GM18508 (cell line): ENCODE data around the gene AK2.
"Not testable (repeated sequence)": the region's sequence is repeated elsewhere in the genome, so short reads cannot be mapped to it uniquely, and the experiment has no call there.

Experiments used
- ATAC-seq: cut with Tn5 transposase; IDR thresholded peaks from one replicate; pipeline ENCODE4 v1.9.1; 2021; ENCODE audit warnings: moderate number of reproducible peaks; ENCODE audit not compliant: insufficient read depth, unreplicated experiment

Gene AK2

DNA sequence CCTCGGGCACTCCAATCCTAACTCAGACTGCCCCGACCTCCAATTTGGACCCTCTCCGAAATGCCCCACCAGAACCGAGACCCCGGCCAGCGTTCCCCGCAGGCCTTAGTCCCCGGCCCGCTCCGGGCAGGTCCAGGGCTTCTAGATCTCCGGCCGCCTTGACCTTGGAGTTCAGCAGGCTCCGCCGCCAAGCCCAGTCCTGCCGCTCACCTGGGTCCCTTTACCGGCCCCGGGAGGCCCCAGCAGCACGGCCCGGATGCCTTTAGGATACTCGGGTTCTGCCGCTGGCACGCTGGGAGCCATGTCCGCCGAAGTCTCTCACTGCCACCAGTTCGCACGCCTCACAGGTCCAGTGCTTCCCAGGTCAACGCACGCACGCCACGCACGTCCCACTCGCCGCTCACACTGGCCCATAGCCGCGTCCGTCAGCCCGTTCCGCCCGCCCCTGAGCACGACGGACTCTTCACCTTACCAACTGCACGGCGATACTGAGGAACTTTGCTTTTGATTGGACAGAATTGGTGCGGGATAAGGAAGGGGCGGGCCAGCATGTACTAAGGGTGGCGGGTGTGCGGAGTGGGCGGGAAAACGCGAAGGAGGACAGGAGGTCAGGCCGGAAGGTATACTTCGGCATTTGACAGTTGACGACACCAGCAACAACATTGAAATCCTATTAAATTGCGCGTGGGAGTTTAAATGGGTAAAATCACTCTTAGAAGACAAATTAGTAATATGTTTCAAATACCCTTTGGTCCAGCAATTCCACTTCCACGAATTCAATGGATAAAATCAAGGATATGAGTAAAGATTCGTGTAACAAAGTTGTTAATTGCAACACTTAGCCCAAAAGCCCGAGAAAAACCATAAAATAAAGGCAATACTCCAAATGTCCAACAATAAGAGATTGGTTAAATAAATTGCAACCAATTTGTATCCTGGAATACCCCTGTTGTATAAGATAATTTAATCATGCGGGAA is at the start of gene AK2:
TSS of gene AK2 (minus strand) at position 358 of the 978 bp plus-strand sequence. CDS start at position 303, 55 bp downstream.
- ATAC-seq: peak; percentile 94

DNA sequence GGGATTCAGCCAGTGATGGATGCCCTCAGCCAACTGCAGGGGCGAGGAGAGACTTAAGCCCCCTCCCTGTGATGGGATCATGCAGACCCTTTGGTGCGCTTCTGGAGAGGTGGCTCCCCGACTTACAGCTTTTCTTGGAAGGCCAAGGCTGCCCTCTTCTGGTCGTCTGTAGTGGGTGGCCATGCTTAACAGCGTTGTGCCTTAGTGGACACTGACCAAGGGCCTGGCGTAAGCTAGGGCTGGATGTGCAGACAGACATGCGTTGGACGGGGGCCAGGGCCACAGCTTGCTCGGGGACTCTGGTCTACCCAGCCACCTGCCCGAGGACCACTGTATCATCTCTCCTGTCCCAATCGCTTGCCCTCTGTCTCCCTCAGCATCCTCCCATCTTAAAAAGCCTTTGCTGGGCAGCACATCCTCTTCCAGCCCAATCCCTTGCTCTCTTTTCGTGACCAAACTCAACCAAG is 49.7 kb upstream of the AK2 start:
- ATAC-seq: no peak

DNA sequence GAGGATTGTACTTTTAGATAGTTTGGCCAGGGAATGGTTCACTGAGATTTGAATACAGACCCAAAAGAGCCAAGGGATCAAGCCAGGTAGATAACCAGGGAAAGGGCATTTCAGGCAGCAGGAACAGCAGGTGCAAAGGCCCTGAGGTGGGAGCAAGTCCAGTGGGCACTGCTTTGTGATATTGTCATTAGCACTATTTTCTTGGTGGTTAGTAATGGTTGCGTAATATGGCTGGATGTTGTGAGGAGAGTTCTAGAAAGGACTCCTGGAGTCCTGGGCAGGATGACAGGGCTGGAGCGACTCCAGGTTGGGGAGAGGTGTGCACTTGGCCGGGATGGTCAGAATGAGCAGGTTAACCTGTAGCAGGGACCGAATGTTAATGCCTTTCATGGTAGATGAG is 48.6 kb upstream of the AK2 start:
- ATAC-seq: no peak

DNA sequence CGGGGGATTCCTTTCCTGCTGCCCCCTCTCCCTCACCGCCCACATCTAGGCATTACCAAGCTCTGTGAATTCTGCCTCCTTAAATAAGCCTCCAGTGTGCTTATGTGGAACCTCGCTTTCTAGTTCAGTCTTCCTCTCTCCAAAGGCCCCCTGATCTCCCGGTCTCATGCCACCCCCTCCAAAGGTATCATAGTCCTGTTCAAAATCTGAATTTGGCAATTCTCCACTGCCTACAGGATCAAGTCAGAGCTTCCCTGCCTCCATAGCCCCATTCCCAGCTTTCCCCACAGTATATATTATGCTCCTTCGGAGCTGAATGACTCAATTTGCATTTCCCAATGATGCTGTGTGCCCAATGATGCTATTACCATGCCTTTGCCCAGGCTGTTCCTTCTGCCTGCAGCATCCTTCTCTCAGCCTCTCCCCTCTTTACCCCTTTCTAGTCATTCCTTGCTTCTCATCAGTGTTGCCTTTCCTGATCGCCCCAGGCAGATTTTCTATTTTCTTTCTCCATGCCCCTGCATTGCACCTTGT is 46.0 kb upstream of the AK2 start:
- ATAC-seq: no peak

DNA sequence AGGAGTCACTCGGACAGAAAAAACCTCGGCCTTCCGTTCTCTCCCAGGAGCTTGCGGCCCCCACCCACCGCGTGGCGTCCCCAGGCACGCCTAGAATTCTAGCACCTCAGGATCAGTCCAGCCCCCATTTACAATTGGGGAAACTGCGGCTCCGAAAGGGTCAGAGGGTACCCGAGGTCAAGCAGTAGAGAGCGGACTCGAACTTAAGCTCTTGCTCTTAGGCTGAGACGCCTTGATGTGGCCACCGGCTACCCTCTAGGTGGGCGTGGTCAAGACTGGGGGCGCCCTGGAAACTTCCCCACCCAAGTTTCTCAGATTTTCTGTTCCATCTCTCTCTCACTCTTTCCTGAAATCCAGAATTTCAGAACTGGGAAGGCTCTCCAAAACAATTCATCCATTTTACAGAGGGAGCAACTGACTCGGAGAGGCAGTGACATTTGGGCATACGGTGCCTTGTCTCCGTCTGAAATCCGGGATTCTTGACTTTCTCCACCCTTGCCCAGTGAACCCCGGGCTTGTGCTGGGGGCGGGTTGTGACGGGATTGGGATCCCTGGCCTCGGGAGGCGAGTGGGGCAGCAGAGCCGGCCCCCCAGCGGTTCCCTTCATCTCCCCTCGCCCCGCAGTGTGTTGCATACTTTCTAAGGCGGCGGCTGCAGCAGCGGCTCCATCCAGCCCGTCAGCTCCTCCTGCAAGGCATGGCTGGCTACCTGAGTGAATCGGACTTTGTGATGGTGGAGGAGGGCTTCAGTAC is 45.0 kb upstream of the AK2 start:
- ATAC-seq: no peak

DNA sequence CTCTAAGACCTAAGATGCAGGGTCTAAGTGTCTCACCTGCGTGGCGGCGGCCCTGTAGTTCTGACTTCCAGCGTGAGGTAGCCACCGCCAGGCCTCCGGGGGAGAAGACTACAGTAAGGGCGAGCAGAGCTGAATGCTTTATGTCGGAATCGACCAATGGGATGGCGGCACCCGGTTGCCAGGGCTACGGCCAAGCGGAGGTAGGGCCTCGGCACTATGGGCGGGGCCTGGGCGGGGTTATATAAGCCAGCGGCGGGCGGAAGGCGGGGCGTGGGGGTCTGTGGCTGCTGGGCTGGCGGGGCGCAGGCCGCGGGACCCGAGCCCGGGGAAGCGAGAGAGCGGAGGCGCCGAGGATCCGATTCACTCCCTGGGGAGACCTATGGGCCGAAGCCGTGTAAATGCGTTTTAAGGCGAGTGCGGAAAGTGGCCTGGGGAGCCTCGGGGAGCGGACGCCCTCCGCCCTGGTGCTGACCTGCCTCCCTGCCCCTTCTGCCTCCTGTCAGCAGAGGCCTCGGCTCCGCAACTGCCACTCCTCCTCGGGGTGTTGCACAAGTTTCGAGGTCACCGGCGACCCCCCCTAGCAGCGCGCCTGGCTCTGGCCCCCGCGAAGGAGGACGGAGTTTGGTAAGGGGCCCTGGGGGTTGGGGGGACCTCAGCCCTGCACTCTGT is 44.3 kb upstream of the AK2 start, which contains the start of gene AZIN2:
TSS of gene AZIN2 (plus strand) at position 269 of the 669 bp plus-strand sequence. CDS start 1,097 bp downstream, outside the sequence.
- ATAC-seq: peak; percentile 65

DNA sequence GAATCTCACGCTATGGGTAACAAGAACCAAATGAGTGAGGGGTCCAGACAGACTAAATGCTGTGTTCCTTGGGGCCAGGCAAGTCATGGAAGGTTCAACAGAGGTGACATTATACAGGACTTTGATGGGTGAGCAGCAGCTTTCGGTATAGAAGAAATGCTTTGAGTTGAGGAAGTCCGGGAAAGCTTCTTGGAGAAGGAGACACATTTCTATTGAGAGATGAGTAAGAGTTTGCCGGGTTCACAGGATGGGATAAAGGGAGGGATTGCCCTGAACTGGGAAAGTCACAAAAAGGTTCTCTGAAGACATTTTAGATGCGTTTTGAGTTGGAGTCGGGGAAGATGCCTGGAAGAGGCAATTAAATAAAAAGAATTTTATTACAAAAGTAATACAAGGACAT is 43.7 kb upstream of the AK2 start:
- ATAC-seq: no peak

DNA sequence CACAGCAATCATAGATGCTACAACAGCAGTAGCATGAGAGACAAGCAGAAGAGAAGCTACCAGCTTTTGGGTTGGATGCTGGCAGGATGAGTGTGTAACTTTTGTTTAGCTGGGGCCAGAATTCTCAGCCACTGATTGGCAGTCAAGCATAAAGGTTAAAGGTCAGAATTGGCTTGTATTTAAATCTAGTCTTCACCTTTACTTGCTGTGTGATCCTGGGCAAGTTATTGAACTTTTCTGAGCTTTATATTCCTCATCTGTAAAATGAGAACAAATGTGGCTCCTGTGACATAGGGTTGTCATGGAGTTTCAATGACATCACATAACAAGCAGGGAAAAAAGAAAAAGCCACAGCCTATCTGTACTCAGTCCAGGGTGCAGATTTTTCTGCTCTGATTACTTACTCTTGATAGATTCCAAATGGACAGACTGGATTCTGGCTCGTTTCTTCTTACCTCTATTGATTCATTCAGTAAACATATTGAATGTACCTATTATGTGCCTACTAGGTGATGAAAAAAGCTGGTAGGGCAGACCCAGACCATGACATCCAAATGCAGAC is 41.4 kb upstream of the AK2 start:
- ATAC-seq: no peak

DNA sequence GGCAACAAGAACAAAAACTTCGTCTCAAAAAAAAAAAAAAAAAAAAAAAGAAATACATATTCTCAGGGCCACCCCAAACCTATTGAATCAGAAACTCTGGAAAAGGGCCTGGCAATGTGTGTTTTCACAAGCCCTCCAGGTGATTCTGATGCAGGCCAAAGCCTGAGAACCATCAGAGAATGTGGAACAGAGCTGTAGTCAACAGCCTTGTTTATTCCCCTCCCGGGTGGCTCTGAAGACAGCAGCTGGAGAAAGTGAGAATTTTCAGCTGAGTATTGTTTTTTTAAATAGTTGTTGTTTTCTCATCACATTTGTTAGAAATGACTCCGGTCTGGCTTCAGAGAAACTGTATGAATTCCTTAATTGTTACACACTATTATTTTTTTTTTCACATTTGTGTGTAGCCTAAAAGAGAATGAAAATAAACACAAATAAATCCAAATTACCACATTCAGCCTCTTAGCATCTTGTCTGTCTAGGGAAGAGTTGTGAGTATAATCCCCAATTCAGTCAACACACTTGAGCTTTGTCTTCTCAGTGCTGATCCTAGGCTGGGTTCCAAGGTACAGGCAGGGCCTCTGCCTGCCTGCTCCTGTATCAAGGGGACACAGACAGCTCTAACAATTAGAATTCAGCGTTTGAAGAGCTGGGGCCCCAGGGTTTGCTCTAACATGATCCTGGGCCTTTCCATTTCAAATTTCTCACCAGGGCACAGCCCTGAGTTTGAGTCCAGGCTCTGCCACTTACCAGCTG is 37.7 kb upstream of the AK2 start:
- no peak for ATAC-seq

DNA sequence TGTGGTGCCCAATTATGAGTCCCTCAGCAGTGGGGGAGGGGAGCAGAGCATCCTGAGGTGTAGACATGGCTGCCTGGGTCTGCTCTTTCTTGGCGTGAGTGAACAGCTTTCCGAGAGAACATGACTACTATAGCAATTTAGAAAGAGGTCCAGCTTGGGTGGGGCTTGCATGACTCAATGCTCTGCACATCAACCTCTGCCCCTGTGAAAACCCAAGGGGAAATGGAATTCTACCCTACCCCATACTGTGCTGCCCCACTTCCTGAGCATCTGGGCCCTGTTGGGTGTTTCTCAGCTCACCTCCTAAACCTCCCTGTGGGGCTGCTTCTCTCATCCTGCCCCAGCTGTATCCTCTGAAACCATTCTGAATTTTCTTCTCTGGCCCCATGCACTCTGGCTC is 36.0 kb upstream of the AK2 start:
- no peak for ATAC-seq

DNA sequence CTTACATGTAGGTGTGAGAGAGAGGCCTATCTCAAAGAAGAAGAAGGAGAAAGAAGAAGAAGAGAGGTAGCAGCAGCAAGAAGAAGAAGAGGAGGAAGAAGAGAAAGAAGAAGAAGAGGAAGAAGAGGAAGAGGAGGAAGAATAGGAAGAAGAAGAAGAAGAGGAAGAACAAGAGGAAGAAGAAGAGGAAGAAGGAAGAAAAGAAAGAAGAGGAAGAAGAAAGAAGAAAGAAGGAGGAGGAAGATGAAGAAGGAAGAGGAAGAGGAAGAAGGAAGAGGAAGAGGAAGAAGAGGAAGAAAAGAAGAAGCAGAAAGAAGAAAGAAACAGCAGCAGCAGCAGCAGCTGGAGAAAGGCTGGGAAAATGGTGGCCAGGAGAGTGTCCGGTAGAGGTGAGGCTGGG is 33.9 kb upstream of the AK2 start:
- no peak for ATAC-seq

DNA sequence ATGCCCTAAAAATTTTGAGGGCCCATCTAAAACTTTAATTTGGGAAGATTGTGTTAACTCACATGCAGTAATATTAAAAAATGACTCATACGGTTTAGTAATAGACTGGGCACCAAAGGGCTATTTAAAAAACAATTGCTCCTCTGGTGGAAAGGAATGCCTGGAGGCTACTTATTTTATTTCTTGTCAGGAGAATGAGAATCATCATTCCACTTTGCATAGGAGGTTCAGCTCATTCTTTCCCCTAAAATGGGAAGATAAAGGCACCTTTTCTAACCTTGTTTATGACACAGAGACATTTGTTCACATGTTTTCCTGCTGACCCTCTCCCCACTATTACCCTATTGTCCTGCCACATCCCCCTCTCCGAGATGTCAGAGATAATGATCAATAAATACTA is 31.4 kb upstream of the AK2 start:
- not testable (repeated sequence) for ATAC-seq

DNA sequence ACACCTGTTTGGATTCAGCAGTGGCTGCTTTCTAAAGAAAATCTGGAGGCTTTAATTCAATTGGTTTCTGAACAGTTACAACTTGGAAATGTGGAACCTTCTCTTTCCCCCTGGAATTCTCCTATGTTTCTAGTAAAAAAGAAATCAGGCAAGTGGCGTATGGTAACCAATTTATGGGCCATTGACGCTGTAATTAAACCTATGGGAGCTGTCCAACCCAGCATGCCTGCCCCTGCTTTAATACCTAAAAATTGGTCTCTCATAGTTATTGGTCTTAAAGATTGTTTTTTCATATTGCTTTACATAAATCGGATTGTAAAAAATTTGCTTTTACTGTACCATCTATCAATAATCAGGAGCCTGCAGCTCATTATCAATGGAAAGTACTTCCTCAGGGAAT is 29.8 kb upstream of the AK2 start:
- not testable (repeated sequence) for ATAC-seq

DNA sequence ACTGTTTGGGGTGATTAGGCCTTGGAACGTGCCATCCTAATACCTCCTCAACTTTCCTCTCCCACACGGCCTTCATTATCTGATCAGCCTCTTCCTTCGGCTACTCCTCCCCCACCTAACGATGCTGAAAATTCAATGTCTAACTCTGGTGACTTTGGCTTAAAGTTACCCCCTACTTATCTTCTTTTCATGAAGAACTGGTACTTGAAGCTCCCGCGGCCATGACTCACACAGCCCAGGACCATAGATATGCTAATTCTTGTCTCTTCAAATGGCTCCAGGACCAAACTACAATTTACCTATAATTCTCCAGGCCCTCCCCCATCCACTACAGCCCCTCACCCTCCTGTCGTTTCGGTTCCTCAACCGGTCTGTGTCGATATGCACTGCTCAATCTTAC is 28.6 kb upstream of the AK2 start:
- no peak for ATAC-seq

DNA sequence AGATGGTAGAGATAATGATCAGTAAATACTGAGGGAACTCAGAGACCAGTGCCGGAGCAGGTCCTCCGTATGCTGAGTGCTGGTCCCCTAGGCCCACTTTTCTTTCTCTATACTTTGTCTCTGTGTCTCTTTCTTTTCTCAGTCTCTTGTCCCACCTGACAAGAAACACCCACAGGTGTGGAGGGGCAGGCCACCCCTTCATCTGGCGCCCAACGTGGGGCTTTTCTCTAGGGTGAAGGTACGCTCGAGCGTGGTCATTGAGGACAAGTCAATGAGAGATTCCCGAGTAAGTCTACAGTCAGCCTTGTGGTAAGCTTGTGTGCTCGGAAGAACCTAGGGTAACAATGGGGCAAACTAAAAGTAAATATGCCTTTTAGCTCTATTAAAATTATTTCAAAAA is 27.6 kb upstream of the AK2 start:
- ATAC-seq: not testable (repeated sequence)

DNA sequence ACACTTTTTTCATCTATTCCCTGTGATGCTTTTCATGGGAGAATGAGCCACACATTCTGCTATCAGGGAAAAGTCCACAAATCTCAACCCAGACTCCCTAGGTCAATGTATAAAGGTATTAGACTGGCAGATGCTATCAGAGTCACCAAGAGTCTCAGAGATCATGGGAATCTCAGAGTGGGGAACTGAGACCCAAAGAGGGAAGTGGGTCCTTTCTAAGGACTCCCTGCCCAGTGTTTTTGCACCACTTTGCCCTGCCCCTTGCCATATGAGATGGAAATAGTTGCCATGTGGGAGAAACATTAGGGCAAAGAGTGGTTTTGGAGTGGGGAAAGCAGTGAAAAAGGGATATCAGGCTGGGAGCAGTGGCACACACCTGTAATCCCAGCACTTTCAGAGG is 25.2 kb upstream of the AK2 start:
- no peak for ATAC-seq

DNA sequence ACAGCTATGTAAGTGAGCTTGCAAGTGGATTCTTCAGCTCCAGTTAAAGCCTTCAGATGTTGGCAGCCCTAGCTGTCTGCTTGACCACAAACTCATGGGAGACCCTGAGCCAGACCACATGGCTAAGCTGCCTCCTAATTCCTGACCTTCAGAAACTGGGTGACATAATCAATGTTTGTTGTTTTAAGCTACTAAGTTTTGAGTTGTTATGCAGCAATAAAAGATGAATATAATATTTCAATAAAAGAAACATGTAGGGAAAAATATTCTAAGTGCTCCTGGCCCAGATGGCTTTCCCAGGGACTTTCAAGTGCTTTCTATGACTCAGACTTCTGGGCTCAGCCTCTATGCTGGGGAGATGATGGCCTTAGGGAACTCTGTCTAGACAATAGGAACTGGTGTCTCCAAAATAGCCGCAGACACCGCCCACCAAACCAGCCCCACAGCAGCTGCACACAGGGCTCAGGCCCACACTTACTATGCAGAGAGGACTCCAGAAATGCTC is 23.9 kb upstream of the AK2 start:
- ATAC-seq: no peak

DNA sequence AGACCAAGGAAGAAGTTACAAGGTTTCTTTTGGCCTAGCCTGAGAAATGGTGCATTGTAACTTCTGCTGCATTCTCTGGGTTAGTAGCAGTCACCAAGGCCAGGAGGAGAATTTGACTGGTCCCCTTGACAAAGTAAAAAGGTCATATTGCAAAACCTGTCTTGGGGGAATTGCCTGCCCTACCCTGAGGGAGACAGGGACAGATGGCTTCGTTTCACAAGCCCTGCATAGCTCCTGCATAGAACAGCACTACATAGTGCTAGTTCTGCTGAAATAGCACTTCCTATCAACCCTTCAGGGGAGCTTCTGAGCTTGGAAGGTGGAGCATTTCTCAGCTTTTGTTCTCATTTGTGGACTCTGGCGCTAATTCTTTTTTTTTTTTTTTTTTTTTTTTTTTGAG is 20.4 kb upstream of the AK2 start:
- ATAC-seq: no peak

DNA sequence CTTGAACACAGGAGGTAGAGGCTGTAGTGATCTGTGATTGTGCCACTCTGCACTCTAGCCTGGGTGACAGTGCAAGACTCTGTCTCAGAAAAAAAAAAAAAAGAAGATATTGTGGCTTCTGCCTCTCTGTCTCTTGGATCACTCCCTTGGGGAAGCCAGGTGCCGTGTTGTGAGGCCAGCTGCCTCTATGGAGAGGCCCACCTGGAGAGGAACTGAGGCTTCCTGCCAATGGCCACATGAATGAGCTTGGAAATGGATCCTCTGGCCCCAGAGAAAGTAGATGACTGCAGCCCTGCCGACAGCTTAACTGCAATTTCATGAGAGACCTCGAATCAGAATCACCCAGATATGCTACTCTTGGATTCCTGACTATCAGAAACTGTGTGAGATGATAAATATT is 19.7 kb upstream of the AK2 start:
- ATAC-seq: no peak
